Activated CD8-positive, alpha-beta memory T cell treated with anti-CD3 and anti-CD28 coated beads, Interleukin-2, amount 50 U/mL, for 1 hour (primary cell): ENCODE results near the gene FJX1.
"Not testable (repeated sequence)": the region's sequence is repeated elsewhere in the genome, so short reads cannot be mapped to it uniquely, and the experiment has no call there.

Source experiments
- DNase-seq: peaks from one replicate; pipeline ENCODE4 v3.0.0-alpha.2; 2020; ENCODE audit errors: extremely low read depth

The FJX1 gene

DNA sequence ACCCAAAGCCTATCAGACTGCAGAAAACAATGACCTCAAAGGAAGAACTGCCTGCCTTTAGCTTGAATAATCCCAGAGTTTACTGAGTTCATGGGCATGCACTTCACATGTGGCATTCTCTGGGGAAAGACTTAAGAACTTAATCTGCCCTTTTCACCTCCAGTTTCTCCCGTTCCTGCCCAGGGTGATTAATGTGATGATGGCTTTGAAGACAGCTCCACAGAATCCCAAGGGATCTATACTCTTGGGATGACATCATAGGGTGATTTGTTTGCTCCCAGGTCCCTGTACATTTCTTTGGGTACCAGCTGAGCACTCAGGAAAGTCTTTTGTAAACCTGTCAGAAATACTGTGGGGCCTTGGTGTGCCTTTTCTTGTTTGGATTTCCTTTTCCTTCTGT lies 14.0 kb downstream of the FJX1 start:
- DNase-seq: no peak

DNA sequence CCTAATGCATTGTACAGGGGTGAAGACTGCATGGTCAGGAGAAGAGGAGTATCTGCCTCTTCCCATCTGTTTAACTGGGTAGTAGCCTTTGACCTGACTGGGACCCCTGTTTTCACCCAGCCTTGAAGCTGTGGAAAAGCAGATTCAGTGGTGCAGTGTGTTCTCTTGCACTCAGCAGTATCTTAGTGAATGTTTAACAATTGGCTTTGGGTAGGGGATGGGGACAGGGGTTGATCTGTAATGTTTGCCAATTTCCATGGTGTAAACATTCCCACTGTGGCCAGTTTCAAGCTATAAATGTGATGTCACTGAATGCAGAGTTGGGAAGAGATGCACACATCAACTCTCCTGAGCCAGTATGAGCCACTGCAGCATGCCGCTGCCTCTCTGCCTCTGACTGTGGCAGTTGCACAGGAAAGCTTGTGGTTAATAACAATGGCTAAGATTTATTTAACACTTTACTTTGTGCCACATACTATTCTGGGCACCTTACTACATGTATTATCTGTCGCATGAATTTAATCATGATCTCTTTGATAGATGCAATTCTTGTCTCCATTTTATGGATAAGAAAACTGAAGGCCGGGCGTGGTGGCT lies 15.7 kb downstream of the FJX1 start:
- no peak for DNase-seq

- DNase-seq: no peak
Observed at GRCh38 chr11:35635933-35636332, 17.7 kb downstream of the FJX1 start.

DNA sequence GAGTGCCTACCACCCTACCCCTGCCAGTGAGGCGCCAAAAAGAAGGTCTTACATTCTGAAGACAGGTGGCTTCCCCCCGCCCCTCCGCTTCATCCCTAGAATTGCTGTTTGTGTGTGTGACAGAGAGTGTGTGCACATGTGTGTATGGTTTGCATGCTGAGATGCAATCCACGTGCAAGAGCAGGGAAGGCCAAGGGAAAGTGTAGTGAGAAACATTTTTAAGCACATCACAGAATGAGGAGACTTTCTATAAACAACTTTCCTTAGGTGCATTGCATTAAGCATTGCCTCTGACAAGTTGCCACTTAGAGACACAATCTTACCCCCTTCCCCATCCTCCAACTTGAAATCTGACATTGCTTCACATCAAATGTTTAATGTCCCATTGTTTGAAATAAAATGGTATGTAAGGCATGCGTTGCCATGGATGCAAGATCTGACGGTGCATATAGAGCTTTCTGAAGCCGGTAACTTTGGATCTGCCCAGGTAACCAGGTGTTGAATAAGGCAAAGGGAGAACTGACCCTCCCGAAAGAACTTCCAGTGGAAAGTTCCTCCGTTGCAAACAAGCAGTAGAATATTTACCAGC lies 21.4 kb downstream of the FJX1 start:
- DNase-seq: no peak

- no peak for DNase-seq
Observed at GRCh38 chr11:35641171-35641897, 23.1 kb downstream of the FJX1 start.

- no peak for DNase-seq
Observed at GRCh38 chr11:35641964-35642363, 23.7 kb downstream of the FJX1 start.

- DNase-seq: no peak
Observed at GRCh38 chr11:35647421-35648093, 29.3 kb downstream of the FJX1 start.

DNA sequence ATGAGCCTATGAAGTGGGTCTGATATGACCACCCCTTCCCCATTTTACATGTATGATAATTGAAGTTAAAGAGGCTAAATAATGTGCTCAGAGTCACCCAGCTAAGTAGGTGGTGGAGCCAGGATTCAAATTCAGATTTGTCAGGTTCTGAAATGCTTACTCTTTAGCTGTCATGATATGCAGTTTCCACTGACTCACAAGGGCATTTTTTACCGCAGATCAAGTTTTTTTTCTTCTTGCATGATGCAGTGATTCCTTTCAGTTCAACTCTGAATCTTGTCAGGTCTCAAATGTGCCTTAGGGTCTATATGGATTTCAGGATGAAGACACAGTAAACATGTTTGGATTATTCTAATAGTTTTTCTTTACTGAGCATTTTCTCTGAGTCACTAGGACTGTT lies 31.7 kb downstream of the FJX1 start:
- DNase-seq: no peak

- DNase-seq: no peak
Observed at GRCh38 chr11:35650467-35650866, 32.2 kb downstream of the FJX1 start.

DNA sequence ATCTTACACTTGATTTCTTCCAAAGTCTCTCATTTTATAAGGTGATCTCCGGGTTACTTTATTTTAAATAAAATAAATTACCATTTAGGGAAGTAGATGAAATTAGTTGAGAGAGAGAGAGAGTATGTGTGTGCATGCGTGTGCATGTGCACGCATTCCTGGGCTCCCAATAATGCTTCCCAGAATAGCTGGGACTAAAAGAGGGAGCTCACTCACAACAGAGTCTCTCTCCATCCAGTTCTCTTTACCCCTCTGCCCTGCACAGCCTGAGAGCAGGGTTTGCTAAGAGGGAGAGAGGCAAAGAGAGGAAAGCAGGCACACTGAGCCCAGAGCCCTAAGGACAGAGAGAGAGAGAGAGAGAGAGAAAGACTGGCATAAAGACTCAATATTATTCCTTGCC lies 33.0 kb downstream of the FJX1 start:
- DNase-seq: no peak

DNA sequence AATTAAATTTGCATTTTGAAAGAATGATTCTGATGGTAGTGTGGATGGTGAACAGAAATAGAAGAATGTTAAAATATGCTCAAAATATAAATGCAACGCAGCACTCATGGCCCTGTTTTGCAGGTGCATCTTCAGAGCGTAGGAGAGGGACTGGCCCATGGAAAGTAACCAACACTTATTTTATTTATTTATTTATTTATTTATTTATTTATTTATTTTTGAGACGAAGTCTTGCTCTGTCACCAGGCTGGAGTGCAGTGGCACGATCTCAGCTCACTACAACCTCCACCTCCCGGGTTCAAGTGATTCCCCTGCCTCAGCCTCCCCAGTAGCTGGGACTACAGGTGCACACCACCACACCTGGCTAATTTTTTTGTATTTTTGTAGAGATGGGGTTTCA lies 34.5 kb downstream of the FJX1 start:
- not testable (repeated sequence) for DNase-seq

DNA sequence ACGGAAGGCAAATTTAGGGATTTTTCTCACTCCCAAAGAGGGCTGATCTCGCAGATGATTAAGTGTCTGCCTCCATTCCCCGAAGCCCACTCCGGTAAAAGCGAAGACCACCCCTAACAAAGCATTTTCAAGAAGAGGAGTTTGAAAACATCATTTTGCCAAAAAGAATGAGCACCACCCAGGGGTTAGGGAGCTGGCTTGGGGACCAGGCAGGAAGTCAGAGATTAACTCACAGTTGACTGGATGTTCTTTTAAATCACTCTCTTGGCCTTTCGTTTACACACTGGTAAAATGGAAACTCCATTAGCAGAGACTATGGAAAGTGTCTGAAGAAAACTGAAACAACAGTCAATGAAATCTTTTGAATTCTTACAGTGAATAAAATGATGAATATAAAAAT lies 36.5 kb downstream of the FJX1 start:
- DNase-seq: no peak

DNA sequence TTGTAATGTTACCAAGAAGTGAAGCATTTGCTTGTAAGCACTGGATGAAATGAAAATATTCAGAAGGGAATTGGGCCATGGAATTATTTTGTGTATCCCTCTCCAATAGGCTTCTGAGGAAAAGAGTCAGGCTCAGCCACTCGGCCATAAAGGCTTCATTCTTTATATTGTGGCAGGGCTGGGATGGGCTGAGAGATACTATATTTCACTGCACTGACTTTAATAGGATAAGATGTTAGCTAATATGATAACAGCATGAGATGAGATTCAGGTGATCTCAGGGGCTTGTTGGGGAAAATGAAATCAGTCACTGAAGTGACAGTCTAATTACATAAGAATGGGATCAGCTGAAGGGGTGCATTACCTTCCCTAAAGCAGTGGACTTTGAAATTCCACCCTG lies 37.0 kb downstream of the FJX1 start:
- DNase-seq: no peak

GRCh38 chr11:35655856-35656255 lies 37.6 kb downstream of the FJX1 start:
- no peak for DNase-seq

GRCh38 chr11:35658020-35658948 lies 40.0 kb downstream of the FJX1 start:
- no peak for DNase-seq

- DNase-seq: no peak
Observed at GRCh38 chr11:35661534-35661933, 43.3 kb downstream of the FJX1 start.

DNA sequence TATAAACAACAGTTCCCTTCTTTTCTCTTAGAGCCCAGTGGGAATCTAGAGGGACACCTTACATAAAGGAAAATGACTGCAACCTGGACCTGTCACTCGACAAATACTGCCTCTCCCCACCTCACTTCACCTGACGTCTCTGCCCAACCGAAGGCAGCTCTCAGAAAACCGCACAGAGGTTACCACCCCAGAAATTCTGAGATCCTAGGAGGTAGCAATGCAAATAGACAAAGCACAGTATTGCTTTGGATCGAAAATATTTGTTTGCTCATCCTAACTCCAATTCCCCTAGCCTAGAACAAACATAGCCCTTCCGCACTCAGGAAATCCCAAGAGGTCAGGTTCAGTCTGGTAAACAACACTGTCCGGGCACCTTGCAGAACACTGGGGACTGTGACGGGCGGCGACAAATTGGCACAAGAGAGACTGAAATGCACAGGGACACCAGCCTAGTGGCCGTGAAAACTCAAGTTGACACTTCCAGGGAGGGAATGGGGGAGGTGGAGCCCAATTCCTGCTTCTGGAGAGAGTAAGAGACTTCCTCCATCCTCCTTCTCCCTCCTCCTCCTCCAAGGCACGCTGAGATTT lies 43.9 kb downstream of the FJX1 start:
- DNase-seq: no peak

DNA sequence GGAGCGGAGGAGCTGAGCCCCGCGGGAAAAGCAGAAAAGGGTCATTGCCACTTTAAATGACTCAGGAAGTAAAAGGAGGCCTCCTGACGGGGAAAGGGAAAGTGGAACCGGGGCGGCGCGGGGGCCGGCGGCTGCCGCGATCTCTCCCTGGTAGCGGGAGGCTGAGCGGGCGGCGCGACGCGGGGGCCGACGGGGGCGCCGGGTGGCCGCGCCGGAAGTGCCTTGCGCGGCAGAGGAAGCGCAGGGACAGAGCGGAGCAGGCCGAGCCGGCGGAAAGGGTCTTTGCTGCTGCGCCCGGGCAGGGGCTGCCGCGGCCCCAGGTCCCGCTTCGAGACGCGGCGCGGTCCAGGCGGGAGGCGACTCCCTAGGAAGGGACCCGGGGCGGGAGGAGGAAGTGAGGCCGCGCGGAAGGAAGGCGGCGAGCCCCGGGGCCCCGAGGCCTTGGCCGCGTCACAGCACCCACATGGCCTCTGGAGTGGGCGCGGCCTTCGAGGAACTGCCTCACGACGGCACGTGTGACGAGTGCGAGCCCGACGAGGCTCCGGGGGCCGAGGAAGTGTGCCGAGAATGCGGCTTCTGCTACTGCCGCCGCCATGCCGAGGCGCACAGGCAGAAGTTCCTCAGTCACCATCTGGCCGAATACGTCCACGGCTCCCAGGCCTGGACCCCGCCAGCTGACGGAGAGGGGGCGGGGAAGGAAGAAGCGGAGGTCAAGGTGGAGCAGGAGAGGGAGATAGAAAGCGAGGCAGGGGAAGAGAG lies 44.6 kb downstream of the FJX1 start, which contains the start of gene TRIM44:
TRIM44 (plus strand) TSS at position 127 of the 759 bp plus-strand sequence; CDS start at position 464, 337 bp downstream.
- DNase-seq: peak; percentile 28

GRCh38 chr11:35663408-35663702 lies 45.1 kb downstream of the FJX1 start:
- DNase-seq: no peak

GRCh38 chr11:35664977-35665441 lies 46.7 kb downstream of the FJX1 start:
- DNase-seq: no peak

DNA sequence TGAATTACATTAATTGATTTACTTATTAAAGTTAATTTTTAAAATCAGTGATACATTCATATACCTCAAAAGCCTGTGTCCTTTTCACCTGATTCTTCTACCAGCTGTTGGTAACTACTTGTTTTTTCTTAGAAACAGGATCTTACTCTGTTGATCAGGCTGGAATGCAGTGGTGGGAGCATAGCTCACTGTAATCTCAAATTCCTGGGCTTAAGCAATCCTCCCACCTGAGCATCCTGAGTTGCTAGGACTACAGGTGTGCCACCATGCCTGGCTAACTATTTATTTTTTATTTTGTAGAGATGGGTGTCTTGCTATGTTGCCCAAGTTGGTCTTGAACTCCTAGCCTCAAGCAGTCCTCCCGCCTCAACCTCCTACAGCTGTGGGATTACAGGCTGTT lies 49.0 kb downstream of the FJX1 start:
- DNase-seq: no peak
